Left cardiac atrium (tissue), 4 donors: ENCODE results near the gene PRR7. TPM values are rescaled to one million over a fixed set of nuclear protein-coding genes. Genes with fewer than 3 reads are reported as not detected.

Source experiments
- ATAC-seq, 2 donors: fragments of 200-7000 bp; cut with Tn5 transposase; one replicate each; pipeline ENCODE4 v1.9.1; 2020; ENCODE audit warnings: mild to moderate bottlenecking in 2 of 2, moderate library complexity in 2 of 2
- DNase-seq: peaks from one replicate; pipeline ENCODE4 v3.0.0-alpha.2; 2020
- intact Hi-C, 2 donors: fragments of 100-400 bp; cut with DNase I; formaldehyde crosslinking; loops; one replicate each; pipeline versions ENCODE4 v1.14.1 to v1.15.1; 2022 to 2023
- total RNA-seq, 2 donors: library from RNA; stranded (reverse); fragmentation: NEBNext Ultra II Directional; extraction: Animal tissue kit (Norgen Biotek cat#: 25700); gene quantifications; one replicate each; pipeline ENCODE4 v1.2.1, GENCODE V29; 2021
- donor health status: DM: no; HTN: yes; CAD: no.
- donor health status: DM: no; HTN: yes; CAD: no; lungs with severe emphysema.
- donor health status: DM: yes; HTN: yes; CAD: no.
- donor health status: Dilated cardiomyopathy.

Gene PRR7
- total RNA-seq, 2 donors from 2014 or later = 0.59 to 1.6 TPM

GRCh38 chr5:177458912-177459350, 12.3 kb downstream of the PRR7 start:
- intact Hi-C loops = loop anchor here in 1 of 2 donors (2.0 kb wide), 1 partner anchor 40 kb away; no protein-coding TSS in a partner anchor
- DNase-seq (no peak), ATAC-seq (no peak)

- intact Hi-C loops = loop anchor here in 1 of 2 donors (2.0 kb wide), 1 partner anchor 39 kb away; no protein-coding TSS in a partner anchor
- DNase-seq (no peak), ATAC-seq (no peak)
Observed at GRCh38 chr5:177459357-177459756, 12.7 kb downstream of the PRR7 start.

- intact Hi-C loops = loop anchor here in 1 of 2 donors (2.0 kb wide), 1 partner anchor 39 kb away; no protein-coding TSS in a partner anchor
- DNase-seq (no peak), ATAC-seq (no peak)
Observed at GRCh38 chr5:177459819-177460628, 13.4 kb downstream of the PRR7 start.

GRCh38 chr5:177462021-177462670, 15.5 kb downstream of the PRR7 start:
- ATAC-seq (peak in 1 of 2 donors; percentile 17), DNase-seq (peak; percentile 72)
- intact Hi-C loops = no loop called here

- DNase-seq (no peak), ATAC-seq (no peak)
- intact Hi-C loops = no loop called here
Observed at GRCh38 chr5:177465044-177465443, 18.4 kb downstream of the PRR7 start.

DNA sequence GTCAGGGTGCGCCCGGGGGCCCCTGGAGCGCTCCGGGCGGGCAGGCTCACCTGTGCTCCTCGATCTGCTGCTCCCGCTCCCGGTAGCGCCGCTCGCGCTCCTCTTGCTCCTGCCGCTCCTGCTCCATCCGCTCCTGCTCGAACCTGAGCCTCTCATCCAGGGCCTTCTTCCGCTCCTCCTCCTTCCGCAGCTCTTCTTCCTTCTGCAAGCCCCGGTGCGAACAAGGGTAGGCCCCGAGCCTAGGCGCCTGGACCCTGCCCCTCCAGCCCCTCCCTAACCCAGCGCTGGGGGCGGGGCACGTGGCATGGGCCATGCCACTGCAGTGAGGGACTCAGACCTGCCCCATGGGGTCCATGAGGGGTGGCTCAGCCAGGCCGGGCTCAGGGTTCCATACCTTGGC, 20.2 kb downstream of the PRR7 start:
- ATAC-seq (no peak), DNase-seq (no peak)
- intact Hi-C loops = no loop called here

- ATAC-seq (no peak), DNase-seq (no peak)
- intact Hi-C loops = no loop called here
Observed at GRCh38 chr5:177467436-177467835, 20.8 kb downstream of the PRR7 start.

DNA sequence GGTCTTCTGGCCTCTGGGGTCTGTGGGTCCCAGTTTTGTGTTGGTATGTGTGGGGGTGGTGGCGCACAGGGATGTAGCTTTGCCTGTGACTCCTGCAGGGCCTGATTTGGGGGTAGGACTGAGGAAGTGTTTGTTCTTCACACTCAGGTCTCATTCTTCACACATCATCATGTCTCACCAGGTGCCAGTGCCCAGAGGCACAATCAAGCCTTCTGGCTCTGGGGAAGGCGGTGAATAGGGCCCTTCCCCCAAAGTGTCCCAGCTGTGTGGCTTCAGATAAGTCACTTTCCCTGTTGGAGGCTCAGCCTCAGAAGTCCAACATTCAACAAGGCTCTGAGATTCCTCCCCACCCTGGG, 21.7 kb downstream of the PRR7 start:
- ATAC-seq (no peak), DNase-seq (no peak)
- intact Hi-C loops = no loop called here

DNA sequence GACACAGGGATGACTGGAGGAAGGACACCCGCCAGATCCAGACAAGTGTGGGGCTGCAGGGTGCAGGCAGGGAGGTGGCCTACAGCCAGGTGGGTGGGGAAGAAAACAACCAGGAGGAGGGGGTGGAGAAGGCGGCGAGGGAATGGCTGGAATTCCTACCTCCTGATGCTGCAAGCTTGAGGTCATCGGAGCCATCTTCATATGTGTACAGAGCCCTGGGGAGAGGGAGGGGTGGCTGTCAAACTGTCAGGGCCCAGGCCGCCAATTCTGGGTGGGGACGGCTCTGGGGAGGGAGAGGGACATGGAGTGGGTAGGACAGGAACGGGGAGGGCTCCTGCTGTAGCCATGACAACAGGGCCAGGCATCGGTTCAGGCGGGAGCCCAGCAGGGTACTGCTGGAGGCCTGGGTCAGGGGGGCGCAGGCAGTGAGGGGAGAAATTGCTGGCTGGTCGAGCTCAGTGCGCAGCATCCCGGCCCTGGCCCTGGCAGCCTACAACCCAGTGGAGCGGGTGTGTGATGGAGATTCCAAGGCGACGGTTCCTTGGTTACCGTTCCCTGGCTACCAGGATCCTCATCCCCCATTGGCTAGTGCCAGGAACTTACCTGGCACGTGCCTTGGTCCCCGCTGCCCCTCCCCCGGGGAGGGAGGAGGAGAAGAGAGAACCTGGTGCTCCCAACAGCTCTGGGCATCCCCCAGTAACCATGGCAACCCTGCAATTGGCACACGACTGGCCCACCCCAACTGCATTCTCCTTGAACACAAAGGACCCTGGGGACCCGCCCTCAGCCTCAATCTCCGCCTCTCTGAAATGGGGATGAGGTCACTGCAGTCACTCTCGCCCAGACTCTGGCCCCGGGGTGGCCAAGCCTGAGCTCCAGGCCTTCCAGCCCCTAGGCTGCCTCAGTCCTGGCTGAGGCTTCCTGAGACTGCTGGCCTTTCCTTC, 22.3 kb downstream of the PRR7 start:
- intact Hi-C loops = no loop called here
- ATAC-seq = peak in 1 of 2 donors; percentile 35
- peak; percentile 64 for DNase-seq

GRCh38 chr5:177469750-177470525, 23.3 kb downstream of the PRR7 start:
- ATAC-seq (no peak), DNase-seq (no peak)
- intact Hi-C loops = no loop called here

DNA sequence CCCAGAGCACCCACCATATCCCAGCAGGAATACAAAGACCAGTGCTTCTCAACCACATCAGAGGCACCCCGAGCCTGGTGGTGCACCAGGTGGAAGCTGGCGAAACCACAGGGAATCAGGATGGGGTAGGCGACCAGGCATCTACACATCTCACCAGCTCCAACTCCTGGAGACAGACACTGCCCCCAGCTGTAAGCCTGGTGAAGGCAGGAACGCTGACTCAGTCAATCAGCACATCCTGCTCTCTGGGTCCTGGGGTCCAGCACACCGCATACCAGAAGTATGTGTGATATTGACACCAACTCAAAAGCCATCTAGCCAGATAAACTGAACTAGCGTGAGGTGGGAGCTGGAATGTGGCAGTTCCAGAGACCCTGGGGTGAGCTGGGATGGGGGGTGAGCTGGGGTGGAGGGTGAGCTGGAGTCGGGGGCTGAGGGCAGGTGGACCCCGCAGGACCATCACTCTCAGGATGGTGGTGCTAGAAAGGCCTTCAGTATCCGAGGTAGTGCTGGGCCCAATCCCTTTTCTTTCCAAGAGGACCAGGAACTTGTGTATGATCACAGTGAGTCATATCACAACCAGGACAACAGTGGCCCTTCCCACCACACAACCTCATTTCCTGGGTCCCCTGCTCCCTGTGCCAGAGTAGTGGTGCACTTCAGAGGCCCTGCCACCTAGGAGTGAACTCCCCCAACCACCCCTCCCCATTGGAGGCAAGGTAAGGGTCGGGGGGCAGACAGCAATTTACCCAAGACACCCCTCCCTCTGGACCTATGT, 24.3 kb downstream of the PRR7 start:
- DNase-seq = no peak
- intact Hi-C loops = no loop called here
- no peak for ATAC-seq

DNA sequence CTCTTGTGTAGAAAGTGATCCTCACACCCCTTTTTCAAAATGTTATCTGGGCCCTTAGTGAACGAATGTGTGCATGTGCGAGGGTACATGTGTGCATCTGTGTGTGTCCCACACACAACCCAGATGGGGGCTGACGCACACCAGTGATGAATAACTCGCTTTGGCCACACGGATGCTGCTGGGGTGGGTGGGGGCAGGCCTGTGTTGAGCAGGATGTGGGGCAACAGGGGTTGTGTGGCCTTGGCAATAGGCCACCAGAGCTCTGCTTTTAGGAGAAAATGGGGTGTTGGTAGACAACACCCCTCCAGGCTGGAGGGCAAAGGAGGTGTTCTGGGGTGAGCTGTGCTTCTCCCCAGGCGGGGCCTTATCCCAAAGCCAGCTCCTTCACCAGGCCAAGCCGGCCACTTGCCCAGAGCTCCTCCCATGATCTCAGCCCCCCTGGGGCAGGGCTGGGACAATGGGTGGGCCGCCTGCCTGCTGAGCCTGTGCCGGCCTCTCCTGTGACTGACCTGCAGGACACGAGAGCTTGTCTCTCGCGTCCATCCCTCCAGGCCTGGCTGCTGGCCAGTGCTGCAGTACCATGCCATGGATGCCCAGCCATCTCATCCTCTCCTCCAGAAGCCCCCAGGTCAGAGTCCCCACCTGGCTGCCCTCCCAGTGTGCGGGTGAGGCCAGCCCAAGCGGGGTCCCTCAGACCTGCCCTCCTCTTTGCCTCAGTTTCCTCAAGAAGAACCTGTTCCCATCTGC, 25.2 kb downstream of the PRR7 start:
- DNase-seq = peak; percentile 76

GRCh38 chr5:177472460-177473442, 26.1 kb downstream of the PRR7 start:
- DNase-seq = no peak
- intact Hi-C loops = no loop called here
- ATAC-seq = peak; percentile 6 to 43

More for the DNA sequence above, 25.2 kb downstream of the PRR7 start:
- intact Hi-C loops = no loop called here
- peak in 1 of 2 donors; percentile 21 for ATAC-seq

- DNase-seq (peak; percentile 58), ATAC-seq (peak; percentile 50 to 79)
- intact Hi-C loops = no loop called here
Observed at GRCh38 chr5:177473443-177474001, 26.9 kb downstream of the PRR7 start, which contains the start of gene DBN1. TSS of gene DBN1 (minus strand) at chr5:177473634. CDS start at chr5:177473521, 113 bp downstream.

GRCh38 chr5:177474002-177474476, 27.4 kb downstream of the PRR7 start:
- intact Hi-C loops = no loop called here
- DNase-seq (no peak), ATAC-seq (no peak)
